Measurements from ENCODE around the gene CHD2.

Gene CHD2

DNA sequence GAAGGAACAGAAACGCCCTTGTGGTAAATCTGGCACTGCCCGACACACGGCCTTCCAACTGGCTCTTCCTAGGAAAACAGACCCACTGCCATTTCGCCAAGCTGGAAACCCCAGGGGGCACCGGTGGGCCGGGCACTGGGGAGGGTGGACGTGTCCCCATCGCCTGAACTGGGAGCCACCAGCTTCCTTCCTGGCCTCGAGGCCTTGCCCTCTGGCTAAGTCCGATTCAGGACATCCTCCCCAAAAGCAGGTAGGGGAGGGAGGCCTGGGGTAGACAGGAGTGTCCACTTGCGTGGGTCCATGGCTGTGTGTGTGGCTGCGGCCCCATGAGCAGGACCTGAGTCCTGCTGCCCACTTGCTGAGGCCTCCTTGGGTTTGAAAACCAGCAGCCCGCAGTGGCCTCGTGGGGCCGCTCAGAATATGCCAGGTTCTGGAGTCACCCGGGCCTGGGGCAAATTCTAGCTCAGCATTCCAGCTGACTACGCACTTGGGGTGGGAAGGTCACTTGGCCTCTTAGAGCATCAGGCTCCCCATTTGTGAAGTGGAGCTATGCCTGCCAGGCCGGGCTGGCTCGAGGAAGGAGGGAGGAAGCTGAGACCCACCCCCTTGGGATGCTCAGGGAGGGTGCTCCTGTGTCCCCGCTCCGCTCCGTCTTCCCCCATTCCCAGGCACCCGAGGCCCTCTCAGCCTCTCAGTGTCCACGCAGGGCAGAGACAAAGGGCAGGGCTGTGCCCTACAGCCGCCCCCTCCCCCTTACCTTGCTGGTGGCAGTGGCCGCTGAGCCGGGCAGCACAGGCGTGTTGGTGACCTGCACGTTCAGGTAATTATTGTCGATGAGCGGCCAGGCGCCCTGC is 151.3 kb downstream of the CHD2 start:
- Mint-ChIP-seq H3K27ac (no peak overlapping the region), H3K27me3 (ENCODE audit: low read depth) (peaks cover 4% of the 10 kb centered on the region), H3K9me3 (no peaks in the 10 kb centered on the region), H3K4me1 (peaks cover 5% of the 10 kb centered on the region), H3K36me3 (ENCODE audit: low read depth) (peaks cover 53% of the 10 kb centered on the region), H3K4me3 (no peak overlapping the region)
- no peak for TF ChIP-seq CTCF (IDR thresholded peaks at IDR 0.05; ENCODE audit: unreplicated experiment in 3 of 3)

- no peak overlapping the region for H3K27ac Mint-ChIP-seq
- peaks cover 50% of the 10 kb centered on the region for H3K36me3 Mint-ChIP-seq (ENCODE audit: low read depth)
- peaks cover 4% of the 10 kb centered on the region for H3K27me3 Mint-ChIP-seq (ENCODE audit: low read depth)
- H3K9me3 Mint-ChIP-seq = no peaks in the 10 kb centered on the region
- no peak for TF ChIP-seq CTCF (IDR thresholded peaks at IDR 0.05; ENCODE audit: unreplicated experiment in 3 of 3)
- peaks cover 7% of the 10 kb centered on the region for H3K4me1 Mint-ChIP-seq
- H3K4me3 Mint-ChIP-seq = no peak overlapping the region
Observed at GRCh38 chr15:93052090-93052879, 152.2 kb downstream of the CHD2 start.

DNA sequence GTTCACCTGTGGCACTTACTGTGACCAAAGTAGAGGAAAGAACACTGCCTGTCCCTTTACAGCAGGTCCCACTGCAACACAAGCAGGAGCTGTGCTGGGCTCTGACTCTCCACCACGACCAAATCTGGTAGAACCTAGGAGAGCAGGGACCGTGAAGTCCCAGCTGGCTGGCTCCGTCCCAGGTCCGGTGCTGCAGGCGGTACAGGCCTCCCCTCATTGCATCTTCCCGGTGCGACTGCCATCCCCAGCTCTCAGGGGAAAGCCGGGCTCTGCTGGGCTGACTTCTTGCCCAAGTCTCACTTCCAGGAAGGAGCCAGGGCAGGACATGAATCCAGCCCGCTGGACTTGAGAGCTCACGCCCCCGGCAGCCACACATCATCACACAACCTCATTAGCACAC is 155.1 kb downstream of the CHD2 start:
- Mint-ChIP-seq H3K9me3 (no peaks in the 10 kb centered on the region), H3K27me3 (ENCODE audit: low read depth) (peaks cover 6% of the 10 kb centered on the region), H3K27ac (no peak overlapping the region), H3K4me3 (no peak overlapping the region), H3K36me3 (ENCODE audit: low read depth) (peaks cover 33% of the 10 kb centered on the region), H3K4me1 (peaks cover 34% of the 10 kb centered on the region)
- no peak for TF ChIP-seq CTCF (IDR thresholded peaks at IDR 0.05; ENCODE audit: unreplicated experiment in 3 of 3)

DNA sequence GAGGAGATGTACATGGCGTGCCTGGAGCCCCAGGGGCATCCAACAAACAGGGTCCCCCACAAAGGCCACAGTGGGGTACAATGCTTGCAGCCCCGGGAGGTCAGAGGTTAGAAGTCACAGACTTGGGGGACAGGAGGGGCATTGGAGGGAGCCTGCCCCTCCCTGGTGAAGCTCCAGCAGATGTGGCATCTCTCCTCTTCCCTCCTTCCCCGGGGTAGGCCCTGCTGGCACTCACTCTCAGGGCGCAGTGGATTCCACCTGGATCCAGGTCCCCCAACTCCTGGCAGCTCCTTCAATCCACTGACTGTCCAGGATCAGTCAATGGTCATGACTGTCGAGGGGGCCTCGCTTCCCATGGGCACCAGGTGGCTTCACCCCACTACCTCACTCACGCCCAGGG is 156.7 kb downstream of the CHD2 start:
- H3K36me3 Mint-ChIP-seq (ENCODE audit: low read depth) = peaks cover 28% of the 10 kb centered on the region
- H3K9me3 Mint-ChIP-seq = no peaks in the 10 kb centered on the region
- no peak overlapping the region for H3K27ac Mint-ChIP-seq
- no peak for TF ChIP-seq CTCF (IDR thresholded peaks at IDR 0.05; ENCODE audit: unreplicated experiment in 3 of 3)
- H3K4me3 Mint-ChIP-seq = no peak overlapping the region
- peaks cover 50% of the 10 kb centered on the region for H3K4me1 Mint-ChIP-seq
- peaks cover 6% of the 10 kb centered on the region for H3K27me3 Mint-ChIP-seq (ENCODE audit: low read depth)

- TF ChIP-seq CTCF (IDR thresholded peaks at IDR 0.05; ENCODE audit: unreplicated experiment in 3 of 3) = no peak
- Mint-ChIP-seq H3K27me3 (ENCODE audit: low read depth) (peaks cover 6% of the 10 kb centered on the region), H3K9me3 (no peaks in the 10 kb centered on the region), H3K27ac (peak overlapping the region in 1 of 3 experiments; percentile 21), H3K4me3 (no peak overlapping the region), H3K36me3 (ENCODE audit: low read depth) (peaks cover 28% of the 10 kb centered on the region), H3K4me1 (peaks cover 58% of the 10 kb centered on the region)
Observed at GRCh38 chr15:93057618-93058017, 157.5 kb downstream of the CHD2 start.
